SU-DHL-6 (cell line): ENCODE results near the gene UBR3.

Experiments used
- EZH2phosphoT487 ChIP-seq: fragments of 200-600 bp; sonication (generic), shearing (Covaris generic); conservative IDR thresholded peaks from 2 replicates; pipeline ENCODE4 v1.6.1; 2018; ENCODE audit warnings: mild to moderate bottlenecking, antibody characterized with exemption, low read length, moderate library complexity, mixed read lengths
- TF ChIP-seq, protein P1 (sequence below): fragments of 200-600 bp; sonication (generic); IDR thresholded peaks from one replicate; pipeline ENCODE4 v1.5.1; 2017; ENCODE audit warnings: antibody characterized with exemption, mild to moderate bottlenecking, low read length, moderate library complexity; ENCODE audit not compliant: insufficient read depth, poor library complexity, severe bottlenecking

DNA sequence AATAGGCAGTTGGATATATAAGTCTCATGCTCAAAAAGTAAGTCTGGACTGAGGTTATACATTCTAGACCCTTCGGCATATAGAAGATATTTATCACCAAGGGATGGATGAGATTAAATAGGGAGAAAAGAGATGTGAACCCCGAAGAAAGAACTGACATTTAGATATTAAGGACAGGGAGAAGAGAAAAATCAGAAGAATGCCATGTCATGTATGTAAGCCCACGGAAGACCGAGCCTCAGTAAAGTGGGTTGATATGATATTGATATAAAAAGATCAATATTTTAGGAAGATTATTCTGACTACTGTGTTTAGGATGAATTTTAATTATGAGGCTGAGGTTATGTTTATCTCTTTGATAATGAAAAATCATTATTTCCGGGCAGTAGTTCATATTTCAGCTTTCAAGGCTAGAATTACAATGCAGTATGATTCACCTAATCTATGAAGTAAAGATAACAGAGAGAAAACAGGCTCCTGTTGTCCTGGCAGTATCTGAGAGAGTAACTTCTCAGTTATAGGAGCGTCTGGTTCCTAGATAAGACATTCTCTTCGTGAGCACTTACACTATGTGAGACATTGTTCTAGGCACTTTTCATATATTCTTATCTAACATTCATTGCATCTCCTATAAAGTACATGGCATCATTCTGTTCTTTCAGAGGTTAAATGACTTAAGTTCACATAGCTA, 83.0 kb downstream of the UBR3 start:
- TF ChIP-seq, protein P1, sequence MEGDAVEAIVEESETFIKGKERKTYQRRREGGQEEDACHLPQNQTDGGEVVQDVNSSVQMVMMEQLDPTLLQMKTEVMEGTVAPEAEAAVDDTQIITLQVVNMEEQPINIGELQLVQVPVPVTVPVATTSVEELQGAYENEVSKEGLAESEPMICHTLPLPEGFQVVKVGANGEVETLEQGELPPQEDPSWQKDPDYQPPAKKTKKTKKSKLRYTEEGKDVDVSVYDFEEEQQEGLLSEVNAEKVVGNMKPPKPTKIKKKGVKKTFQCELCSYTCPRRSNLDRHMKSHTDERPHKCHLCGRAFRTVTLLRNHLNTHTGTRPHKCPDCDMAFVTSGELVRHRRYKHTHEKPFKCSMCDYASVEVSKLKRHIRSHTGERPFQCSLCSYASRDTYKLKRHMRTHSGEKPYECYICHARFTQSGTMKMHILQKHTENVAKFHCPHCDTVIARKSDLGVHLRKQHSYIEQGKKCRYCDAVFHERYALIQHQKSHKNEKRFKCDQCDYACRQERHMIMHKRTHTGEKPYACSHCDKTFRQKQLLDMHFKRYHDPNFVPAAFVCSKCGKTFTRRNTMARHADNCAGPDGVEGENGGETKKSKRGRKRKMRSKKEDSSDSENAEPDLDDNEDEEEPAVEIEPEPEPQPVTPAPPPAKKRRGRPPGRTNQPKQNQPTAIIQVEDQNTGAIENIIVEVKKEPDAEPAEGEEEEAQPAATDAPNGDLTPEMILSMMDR, result no peak
- no peak for TF ChIP-seq EZH2phosphoT487
